ENCODE data around the gene TCTN2. TPM values are rescaled to one million over a fixed set of nuclear protein-coding genes. Genes with fewer than 3 reads are reported as not detected.

Gene TCTN2
- total and polyA plus RNA-seq, 2 of the 4 experiments (the other 2 are of a cell fraction): 8.4 to 13.6 TPM

DNA sequence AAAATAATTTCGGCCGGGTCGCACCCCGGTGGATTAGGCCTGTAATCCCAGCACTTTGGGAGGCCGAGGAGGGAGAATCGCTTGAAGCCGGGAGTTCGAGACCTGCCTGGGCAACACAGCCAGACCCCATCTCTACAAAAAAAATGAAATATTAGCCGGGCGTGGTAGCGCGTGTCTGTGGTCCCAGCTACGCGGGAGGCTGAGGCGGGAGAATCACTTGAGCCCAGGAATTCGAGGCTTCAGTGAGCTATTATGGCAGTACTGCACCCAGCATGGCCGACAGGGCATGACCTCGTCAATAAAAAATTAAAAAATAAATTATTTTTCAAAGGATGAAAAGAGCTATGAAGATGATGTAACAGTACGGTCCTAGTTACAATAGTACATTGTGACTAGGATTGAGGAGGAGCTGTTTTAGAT is 36.8 kb upstream of the TCTN2 start (continued):
- TF ChIP-seq, protein P1, sequence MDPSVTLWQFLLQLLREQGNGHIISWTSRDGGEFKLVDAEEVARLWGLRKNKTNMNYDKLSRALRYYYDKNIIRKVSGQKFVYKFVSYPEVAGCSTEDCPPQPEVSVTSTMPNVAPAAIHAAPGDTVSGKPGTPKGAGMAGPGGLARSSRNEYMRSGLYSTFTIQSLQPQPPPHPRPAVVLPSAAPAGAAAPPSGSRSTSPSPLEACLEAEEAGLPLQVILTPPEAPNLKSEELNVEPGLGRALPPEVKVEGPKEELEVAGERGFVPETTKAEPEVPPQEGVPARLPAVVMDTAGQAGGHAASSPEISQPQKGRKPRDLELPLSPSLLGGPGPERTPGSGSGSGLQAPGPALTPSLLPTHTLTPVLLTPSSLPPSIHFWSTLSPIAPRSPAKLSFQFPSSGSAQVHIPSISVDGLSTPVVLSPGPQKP (IDR thresholded peaks at IDR 0.05; ENCODE audit: borderline replicate concordance, low read depth, low read length): no peak
- TF ChIP-seq BHLHE40 (IDR thresholded peaks at IDR 0.05; ENCODE audit: low read depth, low read length): no peak
- no peak for TF ChIP-seq MAZ (IDR thresholded peaks at IDR 0.05; ENCODE audit: borderline replicate concordance, low read depth, low read length)

DNA sequence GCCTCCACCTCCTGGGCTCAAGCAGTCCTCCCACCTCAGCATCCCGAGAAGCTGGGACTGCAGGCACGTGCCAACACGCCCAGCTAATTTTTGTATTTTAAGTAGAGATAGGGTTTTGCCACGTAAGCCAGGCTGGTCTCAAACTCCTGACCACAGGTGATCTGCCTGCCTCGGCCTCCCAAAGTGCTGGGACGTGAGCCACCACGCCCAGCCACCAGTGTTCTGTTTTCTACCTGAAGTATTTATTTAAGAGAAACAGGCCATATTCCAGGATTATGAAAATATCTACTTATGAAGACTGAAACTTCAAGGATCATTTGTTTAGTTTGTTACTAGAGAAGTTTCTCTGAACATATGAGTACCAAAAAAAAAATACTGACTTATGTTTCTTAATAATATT is 27.0 kb upstream of the TCTN2 start:
- no peak overlapping the region for H3K9ac ChIP-seq (ENCODE audit: low read depth, low read length)
- no peak overlapping the region for H2BK15ac ChIP-seq (ENCODE audit: low read depth, low read length)
- CTCF ChIA-PET: no interaction called here
- intact Hi-C loops (cut with micrococcal nuclease): no loop called here
- H3K4me2 ChIP-seq (ENCODE audit: low read depth, low read length): no peak overlapping the region
- no peaks in the 10 kb centered on the region for H4K20me1 ChIP-seq (ENCODE audit: insufficient read depth, low read length)
- H3K79me1 ChIP-seq (ENCODE audit: low read depth in 1 of 2, low read length in 2 of 2): peaks cover 7 to 19% of the 10 kb centered on the region in 2 experiments; a peak in 3 of 4 replicates
- dilution Hi-C loops (cut with HindIII; ENCODE audit: low sequenced_read_pairs, unreplicated experiment): no loop called here
- no peaks in the 10 kb centered on the region for H3K4me1 ChIP-seq (ENCODE audit: control insufficient read depth, insufficient read depth, low read length)
- WGBS, 2 experiments (ENCODE audit: extremely low coverage in 2 of 2, insufficient read length in 1 of 2): 100% methylated on average over 1 of the region's 7 CpGs; no CpG with 5 or more reads in 1 of the 2 experiments
- H3K27me3 ChIP-seq (ENCODE audit: control insufficient read depth, insufficient read depth, low read length): no peaks in the 10 kb centered on the region
- ATAC-seq (ENCODE audit: low read depth) (no peak), DNase-seq (no peak)
- POLR2A ChIA-PET (ENCODE audit: unreplicated experiment): no interaction called here
- no peak overlapping the region for H2AK5ac ChIP-seq (ENCODE audit: low read depth, low read length)
- H4K8ac ChIP-seq (ENCODE audit: low read depth in 2 of 2, low read length in 2 of 2): no peak overlapping the region
- H2AK9ac ChIP-seq (replicated peaks; ENCODE audit: low read depth, low read length, poor library complexity): no peak overlapping the region
- in situ Hi-C loops (cut with MboI; ENCODE audit: low sequenced_read_pairs): no loop called here
- H2BK5ac ChIP-seq (ENCODE audit: low read depth, low read length, poor library complexity, severe bottlenecking): no peak overlapping the region
- no peaks in the 10 kb centered on the region for H3K9me1 ChIP-seq (ENCODE audit: insufficient read depth, low read length)
- H3K14ac ChIP-seq (replicated peaks; ENCODE audit: low read depth, low read length): no peak overlapping the region
- H3K9me3 ChIP-seq (ENCODE audit: control insufficient read depth, insufficient read depth, low read length): no peaks in the 10 kb centered on the region
- no peak overlapping the region for H3K4ac ChIP-seq (ENCODE audit: low read depth, low read length)
- H4K5ac ChIP-seq (ENCODE audit: low read depth, low read length): no peak overlapping the region
- H3K18ac ChIP-seq (ENCODE audit: low read depth, low read length): no peak overlapping the region
- no peak overlapping the region for H2BK20ac ChIP-seq (ENCODE audit: low read depth, low read length)
- no peak overlapping the region for H4K91ac ChIP-seq (ENCODE audit: insufficient read depth, low read depth, low read length)
- no TSS peak for BruUV-seq (replicated peaks)
- H3K36me3 ChIP-seq (ENCODE audit: control insufficient read depth, insufficient read depth, low read length): peaks cover 37% of the 10 kb centered on the region
- H3K4me3 ChIP-seq (ENCODE audit: insufficient read depth, low read depth, low read length): no peak overlapping the region
- no peak overlapping the region for H3K27ac ChIP-seq (ENCODE audit: insufficient read depth, low read length)
- no peak for TF ChIP-seq BHLHE40 (IDR thresholded peaks at IDR 0.05; ENCODE audit: low read depth, low read length)
- TF ChIP-seq RFX5 (IDR thresholded peaks at IDR 0.05; ENCODE audit: low read depth, low read length): no peak
- no peak overlapping the region for H2AFZ ChIP-seq (replicated peaks; ENCODE audit: low read length, poor library complexity)
- no peak overlapping the region for H3K23ac ChIP-seq (ENCODE audit: low read depth, low read length)
- H2BK120ac ChIP-seq (ENCODE audit: low read depth, low read length): no peak overlapping the region
- no peak overlapping the region for H3K56ac ChIP-seq (ENCODE audit: extremely low read depth, insufficient read depth, low read length)

All from IMR-90 (cell line).